Activated CD4-positive, alpha-beta T cell treated with anti-CD3 and anti-CD28 coated beads, Interleukin-2, amount 50 U/mL, for 16 hours (primary cell): ENCODE results near the gene ZNF793.

Experiments
- DNase-seq: peaks from one replicate; pipeline ENCODE4 v3.0.0-alpha.2; 2020

Gene ZNF793

DNA sequence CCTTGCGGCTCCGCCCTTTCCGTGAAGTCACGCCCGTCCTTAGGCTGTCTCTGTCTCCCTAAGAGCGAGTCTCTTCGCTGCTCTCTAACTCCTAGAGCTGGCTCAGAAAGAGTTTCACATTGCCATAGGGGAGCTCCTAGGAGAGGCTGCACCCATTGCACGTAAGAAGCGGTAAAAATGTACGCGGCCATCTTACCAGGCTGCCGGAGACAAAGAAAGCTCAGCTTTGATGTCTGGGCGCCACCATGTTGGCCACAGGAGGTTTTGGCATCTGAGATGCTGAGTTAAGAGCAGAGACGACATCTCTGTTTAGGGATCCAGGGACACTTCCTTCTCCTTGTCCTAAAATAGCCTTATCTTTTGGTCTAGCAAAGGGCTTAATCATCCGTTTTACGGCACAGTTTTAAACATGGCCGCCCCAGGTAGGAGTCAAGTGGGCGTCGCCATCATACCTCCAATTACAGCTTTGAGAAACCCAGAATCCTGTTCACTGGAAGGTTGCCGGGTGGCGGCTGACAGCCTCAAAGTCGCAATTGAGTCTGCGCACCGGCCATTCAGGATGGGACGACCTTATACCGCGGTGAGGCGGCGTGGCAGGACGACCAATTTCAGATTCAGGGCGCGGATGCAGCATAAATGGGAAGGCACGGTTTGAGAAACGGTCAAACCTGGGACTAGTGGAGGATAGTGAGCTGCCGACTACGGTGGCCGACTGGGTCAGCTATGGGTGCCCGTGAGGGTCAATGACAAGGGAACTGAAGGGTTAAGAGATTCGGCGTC, at the start of gene ZNF793:
Gene ZNF793, plus strand, starts transcription at position 553 of the 780 bp plus-strand sequence. CDS start 16,501 bp downstream, outside the sequence.
- DNase-seq: peak; percentile 70

DNA sequence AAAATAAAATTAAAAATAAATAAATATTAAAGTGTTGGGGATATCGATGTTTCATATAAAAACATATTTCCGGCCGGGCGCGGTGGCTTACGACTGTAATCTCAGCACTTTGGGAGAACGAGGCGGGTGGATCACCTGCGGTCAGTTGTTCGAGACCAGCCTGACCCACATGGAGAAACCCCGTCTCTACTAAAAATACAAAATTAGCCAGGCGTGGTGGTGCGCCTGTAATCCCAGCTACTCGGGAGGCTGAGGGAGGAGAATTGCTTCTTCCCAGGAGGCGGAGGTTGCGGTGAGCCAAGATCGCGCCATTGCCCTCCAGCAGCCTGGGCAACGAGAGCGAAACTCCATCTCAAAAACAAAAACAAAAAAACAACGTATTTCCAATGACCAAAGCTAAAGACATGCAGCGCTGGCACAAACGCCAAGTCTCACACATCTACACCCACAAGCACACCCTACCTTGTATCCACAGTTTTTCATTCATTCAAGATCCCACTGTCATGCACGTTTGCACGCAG, 40.4 kb upstream of the ZNF793 start:
- DNase-seq: no peak

DNA sequence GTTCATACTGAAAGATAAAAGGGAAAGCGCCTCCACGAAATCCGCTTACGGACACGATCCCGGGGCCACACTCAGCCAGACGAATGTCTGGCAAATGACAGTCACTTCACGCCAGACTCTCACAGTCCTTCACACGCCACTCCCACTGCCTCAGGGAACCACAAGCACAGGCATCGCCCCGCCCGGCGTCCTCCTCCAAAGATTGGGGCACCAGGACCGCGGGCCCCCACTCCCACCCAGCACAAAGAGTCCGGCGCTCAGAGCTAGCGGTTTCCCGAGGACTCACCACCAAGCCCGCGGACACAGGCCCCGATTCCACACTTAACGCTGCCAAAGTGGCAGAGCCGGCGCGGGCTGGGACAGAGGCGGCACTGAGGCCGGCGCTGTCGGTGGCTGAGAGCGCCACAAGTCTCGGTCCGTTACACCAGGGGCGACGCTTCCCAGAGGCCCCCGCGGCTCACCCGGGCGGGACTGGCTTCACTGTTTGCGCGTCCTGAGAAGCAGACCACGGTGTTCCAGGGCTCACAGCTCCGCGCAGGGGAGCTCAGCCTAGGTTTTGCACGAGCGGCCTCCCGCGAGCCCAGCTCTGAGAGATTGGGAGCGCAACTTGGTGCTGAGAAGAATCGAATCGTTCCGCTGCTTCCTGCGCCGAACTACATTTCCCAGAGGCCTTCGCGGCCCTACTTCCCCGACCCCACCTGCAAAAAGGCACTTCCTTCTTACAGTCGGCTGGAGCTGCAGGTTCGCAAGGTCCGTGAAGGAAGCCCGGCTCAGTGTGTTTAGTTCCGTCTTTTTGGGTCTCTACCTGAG, 39.7 kb upstream of the ZNF793 start, which contains the start of gene ZNF569:
Gene ZNF569, minus strand, starts transcription at position 647 of the 810 bp plus-strand sequence. CDS start 22,523 bp downstream, outside the sequence.
- peak; percentile 91 for DNase-seq

GRCh38 chr19:37467608-37468090, 39.1 kb upstream of the ZNF793 start:
- no peak for DNase-seq

- peak; percentile 88 for DNase-seq
Measured at GRCh38 chr19:37468961-37469777, 37.6 kb upstream of the ZNF793 start, which contains the start of gene ZNF570. ZNF570 (plus strand) TSS chr19:37469356; CDS start chr19:37470355, 999 bp downstream.

DNA sequence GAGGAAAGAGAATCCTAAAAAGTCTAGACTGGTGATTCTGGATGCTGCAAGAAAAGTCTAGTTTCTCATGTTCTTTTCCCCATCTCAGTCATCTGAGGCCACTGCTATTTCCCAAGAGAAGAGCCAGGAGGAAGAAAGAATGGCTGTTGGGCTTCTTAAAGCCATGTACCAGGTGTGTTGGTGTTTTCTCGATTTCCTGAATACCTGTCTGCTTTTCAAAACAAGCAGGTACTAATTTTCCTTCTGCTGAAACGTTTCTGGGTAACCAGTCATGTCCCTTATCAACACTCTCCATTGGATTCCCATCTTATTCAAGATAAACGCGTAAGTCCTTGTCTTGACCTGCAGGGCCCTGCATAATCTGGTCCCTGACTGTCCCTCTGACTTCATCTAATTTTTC, 36.5 kb upstream of the ZNF793 start:
- DNase-seq: no peak

GRCh38 chr19:37472165-37472564, 34.6 kb upstream of the ZNF793 start:
- no peak for DNase-seq

GRCh38 chr19:37484406-37485168, 22.2 kb upstream of the ZNF793 start:
- DNase-seq: no peak

DNA sequence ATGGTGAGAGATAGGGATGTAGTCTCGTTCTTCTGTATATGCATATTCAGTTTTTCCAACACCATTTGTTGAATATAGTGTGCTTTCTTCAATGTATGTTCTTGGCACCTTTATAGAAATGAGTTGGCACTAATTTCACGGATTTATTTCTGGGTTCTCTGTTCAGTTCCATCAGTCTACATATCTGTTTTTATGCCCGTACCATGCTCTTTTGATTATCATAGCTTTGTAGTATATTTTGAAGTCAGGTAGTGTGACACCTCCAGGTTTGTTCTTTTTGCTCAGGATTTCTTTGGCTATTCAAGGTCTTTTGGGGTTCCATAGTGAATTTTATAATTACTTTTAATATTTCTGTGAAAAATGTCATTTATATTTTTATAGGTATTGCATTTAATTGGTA, 14.5 kb upstream of the ZNF793 start:
- DNase-seq: no peak

DNA sequence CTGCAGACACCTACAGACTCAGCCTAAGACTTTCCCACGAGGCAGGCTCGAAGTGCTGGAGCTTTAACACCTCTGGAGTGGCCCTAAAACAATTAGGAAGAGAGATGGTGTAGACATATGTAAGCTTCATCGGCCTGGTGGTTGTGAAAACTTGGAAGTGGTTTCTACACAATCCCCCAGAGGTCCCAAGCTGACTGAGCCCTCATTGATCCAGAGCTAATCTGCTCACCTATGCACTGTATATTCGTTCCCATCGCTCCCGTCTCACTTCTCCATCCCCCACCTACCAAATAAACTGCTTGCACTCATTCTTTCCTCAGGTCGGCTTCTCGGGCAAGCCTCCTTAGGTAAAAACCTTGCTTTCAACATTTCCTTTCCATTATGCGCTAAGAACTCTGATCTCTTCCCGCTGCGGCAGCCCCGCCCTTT, 767 bp upstream of the ZNF793 start:
- no peak for DNase-seq

DNA sequence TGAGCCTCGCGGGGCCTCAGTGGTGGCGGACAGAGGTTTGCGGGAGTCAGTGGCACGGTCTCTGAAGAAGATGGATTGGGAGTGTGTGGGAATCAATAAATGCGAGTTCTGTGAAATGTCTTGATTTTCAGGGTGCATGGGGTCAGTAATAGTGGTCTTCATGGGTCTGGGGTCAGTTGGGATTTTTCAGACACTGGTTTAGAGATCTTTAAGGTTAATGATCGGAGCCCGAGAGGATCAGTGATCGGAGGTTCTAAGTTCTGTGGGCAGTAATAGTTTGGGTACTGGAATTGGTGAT, 377 bp downstream of the ZNF793 start:
- DNase-seq: no peak

- no peak for DNase-seq
Measured at GRCh38 chr19:37511186-37511585, 4.4 kb downstream of the ZNF793 start.

DNA sequence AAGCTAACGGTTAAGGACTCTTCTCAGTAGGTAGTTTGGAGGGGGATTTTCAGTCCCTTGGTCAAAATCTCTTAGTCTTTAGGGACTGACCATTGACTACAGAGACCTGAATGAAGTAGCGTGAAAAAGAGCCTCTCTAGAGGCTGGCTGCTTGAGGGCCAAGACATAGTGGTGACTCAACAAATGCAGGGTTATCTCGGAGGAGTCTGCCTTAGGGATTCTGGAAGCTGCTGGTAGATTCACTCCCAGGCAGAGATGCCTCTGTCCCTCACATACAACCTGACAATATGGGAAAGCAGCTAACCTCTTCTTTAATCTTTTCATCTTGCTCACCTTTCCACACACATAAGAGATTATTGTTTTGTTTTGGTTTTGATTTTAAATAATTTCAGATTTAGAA, 5.1 kb downstream of the ZNF793 start:
- DNase-seq: no peak

GRCh38 chr19:37513397-37513796, 6.7 kb downstream of the ZNF793 start:
- DNase-seq: peak; percentile 1

- DNase-seq: no peak
Measured at GRCh38 chr19:37519890-37520289, 13.2 kb downstream of the ZNF793 start.

DNA sequence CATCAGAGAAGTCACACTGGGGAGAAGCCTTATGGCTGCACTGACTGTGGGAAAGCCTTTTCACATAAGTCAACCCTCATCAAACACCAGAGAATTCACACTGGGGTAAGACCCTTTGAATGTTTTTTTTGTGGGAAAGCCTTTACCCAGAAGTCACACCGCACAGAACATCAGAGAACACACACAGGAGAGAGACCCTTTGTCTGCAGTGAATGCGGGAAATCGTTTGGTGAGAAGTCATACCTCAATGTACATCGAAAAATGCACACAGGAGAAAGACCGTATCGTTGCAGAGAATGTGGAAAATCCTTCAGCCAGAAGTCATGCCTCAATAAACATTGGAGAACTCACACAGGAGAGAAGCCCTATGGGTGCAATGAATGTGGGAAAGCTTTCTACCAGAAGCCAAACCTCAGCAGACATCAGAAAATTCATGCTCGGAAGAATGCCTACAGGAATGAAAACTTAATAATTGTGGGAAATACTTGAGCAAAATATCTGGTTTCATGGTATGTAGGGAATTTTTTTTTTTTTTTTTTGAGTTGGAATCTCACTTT, 30.7 kb downstream of the ZNF793 start:
- no peak for DNase-seq

DNA sequence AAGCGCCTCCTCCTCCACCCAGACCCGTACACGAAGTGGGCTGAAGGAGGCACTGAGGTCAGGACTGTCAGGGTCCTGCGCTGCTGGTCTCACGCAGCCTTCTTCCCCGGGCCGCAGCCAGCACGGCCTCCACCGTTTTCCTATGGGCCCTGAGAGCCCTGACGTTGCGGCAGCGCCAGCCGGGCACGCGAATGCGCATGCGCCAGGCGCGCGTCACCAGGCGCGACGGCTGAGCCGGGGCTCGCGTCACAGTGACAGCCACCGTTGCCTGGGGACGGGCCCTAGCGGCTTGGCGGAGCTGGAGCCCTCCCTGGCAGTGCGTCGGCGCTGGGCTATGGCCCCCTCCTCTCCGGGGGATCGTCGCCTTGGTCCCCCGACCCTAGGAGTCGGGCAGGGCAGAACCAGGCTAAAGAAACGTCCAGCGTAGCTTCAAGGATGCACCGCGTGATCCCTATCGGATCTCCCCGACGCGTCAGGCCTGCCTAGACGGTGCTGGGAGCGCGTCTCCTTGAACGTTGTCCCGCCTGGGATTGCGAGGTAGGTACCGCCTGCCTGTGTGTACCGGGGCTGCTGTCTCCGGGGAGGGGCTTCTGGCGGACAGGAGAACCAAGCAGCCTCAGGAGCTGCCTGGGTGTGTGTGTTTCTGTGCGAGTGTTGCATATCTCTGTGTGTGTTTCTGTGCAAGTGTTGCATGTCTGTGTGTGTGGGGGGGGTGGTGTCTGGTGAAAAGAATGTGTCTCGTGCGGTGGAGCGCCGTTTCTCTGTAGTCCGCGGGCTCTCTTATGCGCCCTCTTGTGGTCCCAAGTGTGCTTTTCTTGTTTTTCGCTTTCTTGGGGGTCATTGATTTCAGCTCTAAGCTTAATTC, 44.6 kb downstream of the ZNF793 start:
- peak; percentile 60 for DNase-seq

DNA sequence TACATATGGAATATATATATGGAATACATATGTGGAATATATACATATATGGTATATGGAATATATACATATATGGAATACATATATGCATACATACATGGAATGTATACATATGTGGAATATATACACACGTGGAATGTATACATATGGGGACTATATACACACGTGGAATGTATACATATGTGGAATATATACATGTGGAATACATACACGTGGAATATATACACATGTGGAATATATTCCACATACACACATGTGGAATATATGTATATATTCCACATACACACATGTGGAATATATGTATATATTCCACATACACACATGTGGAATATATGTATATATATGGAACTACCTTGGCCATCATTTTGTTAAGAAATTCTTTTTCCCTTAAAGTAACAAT, 56.8 kb downstream of the ZNF793 start:
- DNase-seq: no peak

- no peak for DNase-seq
Measured at GRCh38 chr19:37564624-37565369, 58.1 kb downstream of the ZNF793 start.

DNA sequence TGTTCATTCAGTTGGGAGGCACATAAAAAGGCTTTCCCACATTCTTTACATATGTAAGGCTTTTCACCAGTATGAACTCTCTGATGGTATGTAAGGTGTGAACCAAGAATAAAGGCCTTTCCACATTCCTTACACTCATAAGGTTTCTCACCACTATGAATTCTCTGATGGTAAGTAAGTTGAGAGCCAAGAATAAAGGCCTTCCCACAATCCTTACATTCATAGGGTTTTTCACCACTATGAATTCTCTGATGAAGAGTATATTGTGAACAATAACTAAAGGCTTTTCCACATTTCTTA, 58.6 kb downstream of the ZNF793 start:
- DNase-seq: no peak
